Measurements from ENCODE around the gene GPC1. TPM values are rescaled to one million over a fixed set of nuclear protein-coding genes. Genes with fewer than 3 reads are reported as not detected.
A peak's percentile ranks its signal among the peaks of the same experiment; 100 is the strongest.

Gene GPC1
- total and polyA plus RNA-seq, 2 of the 13 experiments (the other 11 are each of a cell fraction or from before 2014, with no cell fraction given) = 4.0 to 5.5 TPM

DNA sequence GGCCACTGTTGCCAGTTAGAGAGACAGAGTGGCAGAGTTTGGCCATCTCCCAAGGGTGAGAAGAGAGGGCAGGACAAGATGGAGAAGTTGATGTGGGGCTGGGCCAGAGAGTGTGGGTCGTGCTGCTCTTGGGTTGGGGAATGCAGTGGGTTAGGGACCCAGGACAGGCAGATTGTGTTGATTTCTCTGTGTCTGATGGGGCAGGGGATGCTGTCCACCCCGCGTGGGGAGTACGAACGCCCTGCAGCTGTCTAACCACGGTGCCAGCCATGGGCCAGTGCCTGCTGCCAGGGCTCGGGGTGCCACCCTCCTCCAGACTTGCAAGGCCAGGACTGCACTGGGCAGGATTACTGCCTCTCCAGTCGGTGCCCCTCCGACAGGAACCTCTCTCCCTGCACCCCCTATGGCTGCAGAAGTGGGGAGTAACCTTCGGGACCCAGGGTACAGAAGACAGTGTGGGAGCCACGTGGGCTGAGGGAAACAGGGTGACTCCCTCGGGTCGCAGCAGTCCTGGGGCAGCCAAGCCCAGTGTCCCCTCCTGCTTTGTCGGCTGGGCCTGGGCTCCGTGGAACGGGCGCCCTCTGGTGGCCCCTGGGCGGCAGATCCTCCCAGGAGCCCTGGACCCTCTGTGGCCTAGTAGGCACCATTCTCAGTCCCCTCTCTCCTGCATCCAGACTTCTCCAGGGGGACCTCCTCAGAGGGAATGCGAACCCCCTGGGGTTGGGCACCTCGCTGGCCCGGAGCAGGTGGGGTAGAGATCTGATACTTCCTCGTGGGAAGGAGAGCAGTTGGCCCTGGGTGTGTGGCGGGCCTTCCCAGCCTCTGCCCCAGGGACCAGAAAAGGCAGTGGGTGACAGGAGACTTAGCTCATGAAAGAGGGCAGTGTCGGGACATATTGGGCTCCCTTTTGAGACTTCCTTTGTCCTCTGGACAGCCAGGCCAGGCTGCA is 2.7 kb downstream of the GPC1 start (continued):
- TF ChIP-seq, protein P1, sequence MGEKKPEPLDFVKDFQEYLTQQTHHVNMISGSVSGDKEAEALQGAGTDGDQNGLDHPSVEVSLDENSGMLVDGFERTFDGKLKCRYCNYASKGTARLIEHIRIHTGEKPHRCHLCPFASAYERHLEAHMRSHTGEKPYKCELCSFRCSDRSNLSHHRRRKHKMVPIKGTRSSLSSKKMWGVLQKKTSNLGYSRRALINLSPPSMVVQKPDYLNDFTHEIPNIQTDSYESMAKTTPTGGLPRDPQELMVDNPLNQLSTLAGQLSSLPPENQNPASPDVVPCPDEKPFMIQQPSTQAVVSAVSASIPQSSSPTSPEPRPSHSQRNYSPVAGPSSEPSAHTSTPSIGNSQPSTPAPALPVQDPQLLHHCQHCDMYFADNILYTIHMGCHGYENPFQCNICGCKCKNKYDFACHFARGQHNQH (CRISPR knock-in tag; IDR thresholded peaks at IDR 0.05) = peak; percentile 33; the same call in 1 of the 2 replicates
- TF ChIP-seq THAP11 (CRISPR knock-in tag; IDR thresholded peaks at IDR 0.05) = 0 out of 2 replicates have a peak, but pooled peaks have one; percentile 17
- TF ChIP-seq PITX1 (CRISPR knock-in tag; IDR thresholded peaks at IDR 0.05) = peak; percentile 33; the same call in 1 of the 2 replicates
- TF ChIP-seq ZNF468 (CRISPR knock-in tag; IDR thresholded peaks at IDR 0.05) = no peak
- TF ChIP-seq, protein P2, sequence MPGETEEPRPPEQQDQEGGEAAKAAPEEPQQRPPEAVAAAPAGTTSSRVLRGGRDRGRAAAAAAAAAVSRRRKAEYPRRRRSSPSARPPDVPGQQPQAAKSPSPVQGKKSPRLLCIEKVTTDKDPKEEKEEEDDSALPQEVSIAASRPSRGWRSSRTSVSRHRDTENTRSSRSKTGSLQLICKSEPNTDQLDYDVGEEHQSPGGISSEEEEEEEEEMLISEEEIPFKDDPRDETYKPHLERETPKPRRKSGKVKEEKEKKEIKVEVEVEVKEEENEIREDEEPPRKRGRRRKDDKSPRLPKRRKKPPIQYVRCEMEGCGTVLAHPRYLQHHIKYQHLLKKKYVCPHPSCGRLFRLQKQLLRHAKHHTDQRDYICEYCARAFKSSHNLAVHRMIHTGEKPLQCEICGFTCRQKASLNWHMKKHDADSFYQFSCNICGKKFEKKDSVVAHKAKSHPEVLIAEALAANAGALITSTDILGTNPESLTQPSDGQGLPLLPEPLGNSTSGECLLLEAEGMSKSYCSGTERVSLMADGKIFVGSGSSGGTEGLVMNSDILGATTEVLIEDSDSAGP (CRISPR knock-in tag; IDR thresholded peaks at IDR 0.05; ENCODE audit: borderline replicate concordance) = peak; percentile 71; the same call in 1 of the 2 replicates
- TF ChIP-seq, protein P3, sequence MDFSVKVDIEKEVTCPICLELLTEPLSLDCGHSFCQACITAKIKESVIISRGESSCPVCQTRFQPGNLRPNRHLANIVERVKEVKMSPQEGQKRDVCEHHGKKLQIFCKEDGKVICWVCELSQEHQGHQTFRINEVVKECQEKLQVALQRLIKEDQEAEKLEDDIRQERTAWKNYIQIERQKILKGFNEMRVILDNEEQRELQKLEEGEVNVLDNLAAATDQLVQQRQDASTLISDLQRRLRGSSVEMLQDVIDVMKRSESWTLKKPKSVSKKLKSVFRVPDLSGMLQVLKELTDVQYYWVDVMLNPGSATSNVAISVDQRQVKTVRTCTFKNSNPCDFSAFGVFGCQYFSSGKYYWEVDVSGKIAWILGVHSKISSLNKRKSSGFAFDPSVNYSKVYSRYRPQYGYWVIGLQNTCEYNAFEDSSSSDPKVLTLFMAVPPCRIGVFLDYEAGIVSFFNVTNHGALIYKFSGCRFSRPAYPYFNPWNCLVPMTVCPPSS (IDR thresholded peaks at IDR 0.05) = no peak
- TF ChIP-seq, protein P4, sequence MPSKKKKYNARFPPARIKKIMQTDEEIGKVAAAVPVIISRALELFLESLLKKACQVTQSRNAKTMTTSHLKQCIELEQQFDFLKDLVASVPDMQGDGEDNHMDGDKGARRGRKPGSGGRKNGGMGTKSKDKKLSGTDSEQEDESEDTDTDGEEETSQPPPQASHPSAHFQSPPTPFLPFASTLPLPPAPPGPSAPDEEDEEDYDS (CRISPR knock-in tag; IDR thresholded peaks at IDR 0.05) = peak; percentile 32; the same call in 1 of the 2 replicates
- peak; percentile 39; the same call in 1 of the 2 replicates for TF ChIP-seq MIER3 (CRISPR knock-in tag; IDR thresholded peaks at IDR 0.05; ENCODE audit: borderline replicate concordance)
- TF ChIP-seq EP300 (IDR thresholded peaks at IDR 0.05; ENCODE audit: low read depth in 2 of 2, low read length in 2 of 2) = no peak
- TF ChIP-seq EP300 (CRISPR knock-in tag; IDR thresholded peaks at IDR 0.05; ENCODE audit: borderline replicate concordance) = 0 out of 2 replicates have a peak, but pooled peaks have one; percentile 12
- TF ChIP-seq HNRNPL (IDR thresholded peaks at IDR 0.05; ENCODE audit: low read depth, low read length) = 0 out of 2 replicates have a peak, but pooled peaks have one; percentile 39
- no peak for TF ChIP-seq CEBPG (CRISPR knock-in tag; IDR thresholded peaks at IDR 0.05)
- peak; percentile 34 for TF ChIP-seq HNRNPLL (IDR thresholded peaks at IDR 0.05; ENCODE audit: low read depth, low read length, poor library complexity, severe bottlenecking)
- TF ChIP-seq GABPB1 (CRISPR knock-in tag; IDR thresholded peaks at IDR 0.05) = peak; percentile 46; the same call in 1 of the 2 replicates
- 0 out of 4 replicates have a peak, but pooled peaks of 1 of the 2 experiments have one; percentile 24 for TF ChIP-seq KLF16 (CRISPR knock-in tag; IDR thresholded peaks at IDR 0.05)
